Thyroid gland (tissue), 4 donors: ENCODE data around the gene SAMD14. TPM values are rescaled to one million over a fixed set of nuclear protein-coding genes. Genes with fewer than 3 reads are reported as not detected.
A peak's percentile ranks its signal among the peaks of the same experiment; 100 is the strongest.
"Not testable (repeated sequence)": the region's sequence is repeated elsewhere in the genome, so short reads cannot be mapped to it uniquely, and the experiment has no call there.

ENCODE experiments used
- DNase-seq, 2 donors: peaks; one replicate each; pipeline ENCODE4 v3.0.0-alpha.2; 2019
- H3K27ac ChIP-seq, 3 donors: fragments of 200-600 bp; sonication (generic); 1 replicate in 2 of 3; 2 replicates in 1 of 3; pipeline ENCODE4 v1.5.1; 2016 to 2019; ENCODE audit warnings: mild to moderate bottlenecking in 1 of 3, moderate library complexity in 1 of 3
- H3K27me3 ChIP-seq: fragments of 200-600 bp; sonication (generic); one replicate; pipeline ENCODE4 v1.5.1; 2019
- H3K36me3 ChIP-seq, 2 donors: fragments of 200-600 bp; sonication (generic); one replicate each; pipeline ENCODE4 v1.5.1; 2016 to 2019
- H3K4me1 ChIP-seq, 2 donors: fragments of 200-600 bp; sonication (generic); one replicate each; pipeline ENCODE4 v1.5.1; 2017 to 2019
- H3K4me3 ChIP-seq, 3 donors: fragments of 200-600 bp; sonication (generic); replicated peaks in 1 of 3; 1 replicate in 2 of 3; 2 replicates in 1 of 3; pipeline ENCODE4 v1.5.1; 2016; ENCODE audit warnings: mild to moderate bottlenecking in 1 of 3
- H3K9me3 ChIP-seq: fragments of 200-600 bp; sonication (generic); one replicate; pipeline ENCODE4 v1.5.1; 2017
- POLR2A ChIP-seq, 2 donors: fragments of 450-650 bp; IDR thresholded peaks; one replicate each; pipeline ENCODE4 v1.6.1; 2017; ENCODE audit warnings: antibody characterized with exemption in 2 of 2, mild to moderate bottlenecking in 2 of 2, moderate library complexity in 1 of 2
- WGBS, 2 donors: methylation state at CpG; one replicate each; pipeline ENCODE4 v1.1.5; 2017; 5-methylcytosine and 5-hydroxymethylcytosine counted together
- intact Hi-C: fragments of 100-400 bp; cut with DNase I; formaldehyde crosslinking; loops from one replicate; pipeline ENCODE4 v1.15.1; 2023
- total RNA-seq, 4 donors: library from RNA; depleted of rRNA; stranded (reverse); fragments of >200 nt; gene quantifications; one replicate each; pipeline ENCODE4 v1.2.3, GENCODE V29; 2016
- TF ChIP-seq, protein P1 (sequence below), 6 experiments: fragments of 200-600 bp in 3 of 6; fragments of 450-650 bp in 3 of 6; sonication (generic) in 3 of 6; IDR thresholded peaks; one replicate each; pipeline ENCODE4 v1.5.1; 2016 to 2019; ENCODE audit warnings: antibody characterized with exemption in 6 of 6, mild to moderate bottlenecking in 2 of 6, inconsistent platforms in 1 of 6, moderate library complexity in 1 of 6

Gene SAMD14
- total RNA-seq, 4 donors from 2014 or later, result 0.24 to 0.81 (median 0.58) TPM

DNA sequence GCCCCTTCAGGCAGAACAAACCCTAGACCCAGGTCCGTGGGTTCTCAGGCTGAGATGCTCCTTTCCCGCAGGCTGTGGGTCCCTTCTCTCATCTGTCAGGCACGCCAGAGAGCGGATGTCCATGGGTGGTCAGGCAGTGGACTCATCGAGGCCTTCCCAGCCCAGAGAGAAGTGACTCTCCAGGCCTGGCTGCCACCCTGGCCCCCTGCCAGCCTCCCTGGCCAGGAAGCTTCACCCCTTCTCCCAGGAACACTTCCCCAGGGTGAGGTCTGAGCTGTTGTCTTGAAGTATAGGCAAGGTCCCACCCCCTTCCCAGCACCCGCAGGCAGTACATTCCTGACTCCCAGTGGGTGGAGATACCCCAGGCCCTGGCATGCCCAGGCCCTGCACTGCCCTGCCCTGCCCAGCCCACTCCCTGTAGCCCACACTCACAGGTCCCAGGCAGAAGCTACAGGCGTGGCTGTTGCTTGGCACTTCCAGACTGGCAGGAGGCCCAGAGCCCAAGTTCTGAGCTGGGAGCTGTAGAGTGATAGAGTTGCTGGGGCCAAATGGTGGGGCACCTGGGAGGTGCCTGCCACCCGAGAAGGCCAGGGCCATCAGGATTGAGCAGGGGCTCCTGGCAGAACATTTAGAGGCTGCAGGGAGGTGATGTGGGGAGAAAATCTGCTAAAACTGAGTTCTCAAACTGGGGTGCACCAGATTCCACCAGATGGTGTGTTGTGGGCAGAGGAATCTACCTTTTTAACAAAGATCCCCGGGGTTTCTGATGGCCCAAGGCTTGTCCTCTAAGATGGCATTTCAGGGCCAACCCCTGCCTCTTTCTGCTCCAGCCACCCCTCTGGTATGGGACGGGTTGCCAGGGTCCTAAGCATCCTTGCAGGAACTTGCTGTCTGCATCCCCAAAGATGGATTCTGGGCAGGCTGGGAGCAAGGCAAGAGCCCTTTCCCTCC, 67.4 kb downstream of the SAMD14 start:
- peak; percentile 99 to 100 for DNase-seq
- Histone ChIP-seq H3K4me1 (peaks cover 52 to 77% of the 10 kb centered on the region in 2 donors), H3K27me3 (no peaks in the 10 kb centered on the region), H3K9me3 (no peaks in the 10 kb centered on the region), H3K27ac (peak overlapping the region; percentile 94 to 99 (median 95)), H3K4me3 (no peak overlapping the region), H3K36me3 (peaks cover 0 to 4% of the 10 kb centered on the region in 2 donors)
- intact Hi-C loops, result no loop called here
- TF ChIP-seq, protein P1, sequence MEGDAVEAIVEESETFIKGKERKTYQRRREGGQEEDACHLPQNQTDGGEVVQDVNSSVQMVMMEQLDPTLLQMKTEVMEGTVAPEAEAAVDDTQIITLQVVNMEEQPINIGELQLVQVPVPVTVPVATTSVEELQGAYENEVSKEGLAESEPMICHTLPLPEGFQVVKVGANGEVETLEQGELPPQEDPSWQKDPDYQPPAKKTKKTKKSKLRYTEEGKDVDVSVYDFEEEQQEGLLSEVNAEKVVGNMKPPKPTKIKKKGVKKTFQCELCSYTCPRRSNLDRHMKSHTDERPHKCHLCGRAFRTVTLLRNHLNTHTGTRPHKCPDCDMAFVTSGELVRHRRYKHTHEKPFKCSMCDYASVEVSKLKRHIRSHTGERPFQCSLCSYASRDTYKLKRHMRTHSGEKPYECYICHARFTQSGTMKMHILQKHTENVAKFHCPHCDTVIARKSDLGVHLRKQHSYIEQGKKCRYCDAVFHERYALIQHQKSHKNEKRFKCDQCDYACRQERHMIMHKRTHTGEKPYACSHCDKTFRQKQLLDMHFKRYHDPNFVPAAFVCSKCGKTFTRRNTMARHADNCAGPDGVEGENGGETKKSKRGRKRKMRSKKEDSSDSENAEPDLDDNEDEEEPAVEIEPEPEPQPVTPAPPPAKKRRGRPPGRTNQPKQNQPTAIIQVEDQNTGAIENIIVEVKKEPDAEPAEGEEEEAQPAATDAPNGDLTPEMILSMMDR (IDR thresholded peaks at IDR 0.05), result no peak
- peak in 1 of 2 donors; percentile 64 for TF ChIP-seq POLR2A (IDR thresholded peaks at IDR 0.05)
- 39 to 54% methylated on average over 6 to 10 of the region's 10 CpGs for WGBS, 2 donors

DNA sequence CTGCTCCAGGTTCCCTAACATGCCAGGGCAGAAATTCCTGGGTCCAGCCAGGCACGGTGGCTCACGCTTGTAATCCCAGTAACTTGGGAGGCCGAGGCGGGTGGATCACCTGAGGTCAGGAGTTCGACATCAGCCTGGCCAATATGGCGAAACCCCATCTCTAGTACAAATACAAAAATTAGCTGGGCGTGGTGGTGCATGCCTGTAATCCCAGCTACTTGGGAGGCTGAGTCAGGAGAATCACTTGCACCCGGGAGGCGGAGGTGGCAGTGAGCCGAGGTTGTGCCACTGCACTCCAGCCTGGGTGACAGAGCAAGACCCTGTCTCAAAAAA, 68.3 kb downstream of the SAMD14 start:
- 79 to 81% methylated on average over 4 to 10 of the region's 10 CpGs for WGBS, 2 donors
- H3K4me3 ChIP-seq, intact Hi-C loops, H3K9me3 ChIP-seq, H3K27me3 ChIP-seq, H3K36me3 ChIP-seq: not testable (repeated sequence)
- DNase-seq, result peak in 1 of 2 donors; percentile 45
- Histone ChIP-seq H3K27ac (peak overlapping the region; percentile 94 to 99 (median 95)), H3K4me1 (peaks cover 54 to 83% of the 10 kb centered on the region in 2 donors)

DNA sequence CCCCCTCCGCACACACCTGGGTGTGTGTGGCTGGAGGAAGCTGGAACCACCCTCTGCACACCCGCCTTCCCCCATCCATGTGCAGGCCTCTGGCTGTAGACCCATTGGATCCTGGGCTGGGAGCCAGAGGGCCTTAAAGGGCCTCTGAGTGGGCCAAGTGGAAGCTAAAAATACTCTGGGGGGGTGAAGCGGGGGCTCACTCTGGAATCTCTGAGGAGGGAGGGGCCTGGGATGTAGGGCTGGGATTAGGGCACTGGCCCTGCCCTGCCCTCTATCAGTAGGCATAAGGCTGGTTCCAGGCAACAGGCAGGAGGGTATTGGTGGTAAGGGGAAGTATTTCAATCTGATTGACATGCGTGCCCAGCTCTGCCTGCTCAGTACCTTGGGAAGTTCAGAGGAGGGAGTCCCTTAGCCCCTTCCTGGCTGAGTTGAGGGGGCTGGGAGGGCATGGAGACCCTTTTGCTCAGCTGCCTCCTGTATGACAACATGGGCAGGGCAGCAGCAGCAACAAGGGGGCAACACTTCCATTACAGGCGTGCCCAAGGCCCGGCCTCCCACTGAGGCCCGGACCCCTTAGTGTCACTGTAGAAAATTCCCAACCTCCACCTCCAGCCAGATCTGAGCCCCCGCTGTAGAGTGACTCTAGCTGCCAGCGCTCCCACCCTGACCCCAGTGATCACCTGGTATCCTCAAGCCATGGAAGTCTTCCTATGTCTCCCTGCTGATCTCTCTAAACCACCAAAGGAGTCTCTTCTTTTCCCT, 68.8 kb downstream of the SAMD14 start:
- 53 to 64% methylated on average over 9 of the region's 9 CpGs for WGBS, 2 donors
- peak; percentile 99 for DNase-seq
- TF ChIP-seq POLR2A (IDR thresholded peaks at IDR 0.05), result peak in 1 of 2 donors; percentile 72
- TF ChIP-seq, protein P1 (IDR thresholded peaks at IDR 0.05), result no peak
- H3K4me3 ChIP-seq, result no peak overlapping the region
- H3K4me1 ChIP-seq, result peaks cover 54 to 83% of the 10 kb centered on the region in 2 donors
- H3K27me3 ChIP-seq, result no peaks in the 10 kb centered on the region
- H3K9me3 ChIP-seq, result no peaks in the 10 kb centered on the region
- peaks cover 0 to 4% of the 10 kb centered on the region in 2 donors for H3K36me3 ChIP-seq
- H3K27ac ChIP-seq, result peak overlapping the region; percentile 94 to 99 (median 95)
- intact Hi-C loops, result no loop called here

Other genes starting within 250 kb of the SAMD14 start
- gene DLX4, start 161.0 kb downstream of the SAMD14 start, total RNA-seq, result 1 to 10 TPM in 1 of 4 donors, under 1 TPM in 1, not detected in 2; 0.56 to 1.2 TPM
- gene DLX3, start 134.9 kb downstream of the SAMD14 start, total RNA-seq, result 1 to 10 TPM; 1.8 to 2.4 (median 2.1) TPM
- gene ITGA3, start 74.0 kb downstream of the SAMD14 start, total RNA-seq, result 100 to 1,000 TPM; 145 to 246 (median 172) TPM
- gene PDK2, start 34.8 kb downstream of the SAMD14 start, total RNA-seq, result 10 to 100 TPM; 42.5 to 79.3 (median 64.5) TPM
- gene PPP1R9B, start 20.5 kb upstream of the SAMD14 start, total RNA-seq, result 10 to 100 TPM; 28.6 to 37.2 (median 31.9) TPM
- gene SGCA, start 35.8 kb upstream of the SAMD14 start, total RNA-seq, result 1 to 10 TPM in 1 of 4 donors, not detected in 3; 2.0 TPM
- gene COL1A1, start 71.5 kb upstream of the SAMD14 start, total RNA-seq, result 10 to 100 TPM; 12.2 to 57.3 (median 18.5) TPM
- gene TMEM92, start 144.3 kb upstream of the SAMD14 start, total RNA-seq, result not detected
- 10 to 100 TPM; 22.4 to 33.4 (median 28.8) TPM for gene XYLT2, start 216.0 kb upstream of the SAMD14 start, total RNA-seq
- 100 to 1,000 TPM in 1 of 4 donors, 10 to 100 TPM in 3; 44.6 to 115 (median 80.8) TPM for gene MRPL27, start 243.0 kb upstream of the SAMD14 start, total RNA-seq
- gene EME1, start 243.1 kb upstream of the SAMD14 start, total RNA-seq, result under 1 TPM in 2 of 4 donors, not detected in 2; 0.27 to 0.93 TPM